ENCODE data around the gene MAML3. TPM values are rescaled to one million over a fixed set of nuclear protein-coding genes. Genes with fewer than 3 reads are reported as not detected.

The MAML3 gene
- total RNA-seq, 5 donors from 2014 or later (not counting 1 experiment from before 2014, with no cell fraction given) = 2.0 to 3.4 (median 2.7) TPM

- Histone ChIP-seq H3K4me1 (ENCODE audit: control insufficient read depth in 1 of 2, extremely low read depth in 1 of 2, insufficient read depth in 2 of 2, low read length in 2 of 2) (peaks cover 0 to 2% of the 10 kb centered on the region in 2 experiments), H3K27me3 (replicated peaks in 1 of 2; ENCODE audit: control insufficient read depth in 2 of 2, extremely low read depth in 1 of 2, insufficient read depth in 2 of 2, low read length in 1 of 2) (peaks cover 0 to 4% of the 10 kb centered on the region in 2 experiments), H3K36me3 (ENCODE audit: control insufficient read depth in 2 of 2, extremely low read depth in 1 of 2, insufficient read depth in 1 of 2, low read length in 1 of 2) (no peaks in the 10 kb centered on the region), H3K9me3 (peaks cover 7% of the 10 kb centered on the region), H3K4me3 (ENCODE audit: control insufficient read depth in 1 of 2, extremely low read depth in 1 of 2, low read length in 1 of 2) (no peak overlapping the region), H3K27ac (ENCODE audit: low read length) (no peak overlapping the region)
- no CpG with 5 or more reads among the region's 3 CpGs for WGBS (ENCODE audit: insufficient coverage)
- ChIA-PET POLR2A (no interaction called here), CTCF (interaction anchor here (0.6 to 1.1 kb wide), 2 partner anchors 12 to 541 kb away, joined by 3 read pairs; no protein-coding TSS in a partner anchor)
- ATAC-seq (replicated peaks in 1 of 4) (no peak), DNase-seq (no peak)
- Mint-ChIP-seq H3K9me3 (peaks cover 0 to 3% (median 0%) of the 10 kb centered on the region in 3 donors), H3K36me3 (peaks cover 4% of the 10 kb centered on the region), H3K27me3 (peaks cover 0 to 9% of the 10 kb centered on the region in 2 donors), H3K4me1 (no peaks in the 10 kb centered on the region), H3K27ac (no peak overlapping the region), H3K4me3 (no peak overlapping the region)
These were observed 344.2 kb downstream of the MAML3 start for GRCh38 chr4:139809757-139810140.

DNA sequence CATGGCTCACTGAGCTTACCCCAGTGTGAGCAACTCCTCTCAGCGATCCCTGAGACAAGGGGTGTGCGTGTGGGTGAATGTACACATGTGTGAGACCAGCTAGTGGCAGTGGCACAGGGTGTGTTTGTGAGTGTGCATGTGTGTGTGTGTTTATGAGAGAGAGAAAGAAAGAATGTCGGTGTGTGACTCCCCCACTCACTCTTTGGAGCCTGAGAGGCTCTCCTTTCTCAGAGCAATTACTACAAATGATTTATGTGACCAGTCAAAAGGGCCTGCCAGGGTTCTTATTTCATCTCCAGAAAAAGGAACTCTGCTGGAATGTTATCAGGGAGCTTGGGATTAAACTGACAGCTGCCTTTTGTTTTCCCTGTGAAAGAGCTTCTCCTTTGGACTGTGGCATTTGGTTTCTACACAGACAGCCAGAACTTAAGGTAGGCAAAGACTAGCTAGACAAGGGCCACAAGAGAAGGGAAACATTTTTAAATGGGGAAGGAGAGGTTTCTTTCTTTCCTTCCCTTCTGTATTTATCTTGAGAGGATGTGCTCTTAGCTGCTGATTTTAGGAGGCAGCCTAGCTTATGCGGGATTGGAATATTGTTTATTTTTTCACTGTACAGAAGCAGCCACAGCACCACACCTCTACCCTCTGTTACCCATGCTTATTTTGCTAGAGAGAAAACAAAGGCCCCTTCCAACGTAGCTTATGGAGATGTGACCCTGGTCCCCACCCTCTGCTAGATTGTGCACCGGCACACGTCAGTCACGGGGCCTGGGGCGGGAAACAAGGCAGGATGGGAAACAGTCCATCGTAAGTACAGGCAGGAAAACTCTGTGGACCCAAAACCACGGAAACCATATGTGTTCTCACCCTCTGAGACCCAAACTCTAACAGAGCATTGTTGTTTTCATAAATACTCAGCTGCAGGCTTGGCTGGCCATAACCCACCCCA is 344.9 kb downstream of the MAML3 start:
- Mint-ChIP-seq H3K4me3 (no peak overlapping the region), H3K27ac (no peak overlapping the region), H3K9me3 (peaks cover 0 to 3% (median 0%) of the 10 kb centered on the region in 3 donors), H3K27me3 (peaks cover 0 to 9% of the 10 kb centered on the region in 2 donors), H3K4me1 (no peaks in the 10 kb centered on the region), H3K36me3 (peaks cover 4% of the 10 kb centered on the region)
- no peak for DNase-seq
- no peak for ATAC-seq (replicated peaks in 1 of 4)
- Histone ChIP-seq H3K9me3 (peaks cover 7% of the 10 kb centered on the region), H3K27ac (ENCODE audit: low read length) (no peak overlapping the region), H3K27me3 (replicated peaks in 1 of 2; ENCODE audit: control insufficient read depth in 2 of 2, extremely low read depth in 1 of 2, insufficient read depth in 2 of 2, low read length in 1 of 2) (peaks cover 0 to 4% of the 10 kb centered on the region in 2 experiments), H3K4me1 (ENCODE audit: control insufficient read depth in 1 of 2, extremely low read depth in 1 of 2, insufficient read depth in 2 of 2, low read length in 2 of 2) (peaks cover 0 to 2% of the 10 kb centered on the region in 2 experiments), H3K4me3 (ENCODE audit: control insufficient read depth in 1 of 2, extremely low read depth in 1 of 2, low read length in 1 of 2) (no peak overlapping the region), H3K36me3 (ENCODE audit: control insufficient read depth in 2 of 2, extremely low read depth in 1 of 2, insufficient read depth in 1 of 2, low read length in 1 of 2) (no peaks in the 10 kb centered on the region)
- ChIA-PET CTCF (interaction anchor here in 1 of 2 donors (1.1 kb wide), 1 partner anchor 13 kb away, joined by 3 read pairs; no protein-coding TSS in a partner anchor), POLR2A (no interaction called here)
- 61% methylated on average over 8 of the region's 11 CpGs for WGBS (ENCODE audit: insufficient coverage)

DNA sequence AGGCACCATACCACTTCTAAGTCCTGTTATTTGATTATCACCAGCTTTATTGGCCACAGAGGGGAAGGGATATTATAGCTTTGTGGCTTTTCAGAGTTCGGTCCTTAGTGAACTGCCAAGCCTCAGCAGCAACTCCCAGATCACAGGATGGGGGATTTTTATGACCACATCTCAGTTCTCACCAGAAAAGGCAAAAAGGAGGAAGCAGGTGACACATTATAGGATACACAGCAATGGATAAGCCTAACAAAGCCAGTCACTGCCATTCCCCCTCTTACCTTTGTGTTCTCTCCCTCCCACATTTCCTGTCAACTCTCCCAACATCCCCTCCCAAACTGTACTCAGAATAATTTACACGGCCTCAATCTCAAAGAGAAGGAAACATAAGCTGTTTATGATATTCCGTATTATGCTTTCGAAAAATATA is 345.6 kb downstream of the MAML3 start:
- no peak overlapping the region for H3K4me3 ChIP-seq (ENCODE audit: control insufficient read depth in 1 of 2, extremely low read depth in 1 of 2, low read length in 1 of 2)
- H3K4me1 Mint-ChIP-seq = peaks cover 0 to under 1% (median 0%) of the 10 kb centered on the region in 3 donors
- no peak overlapping the region for H3K27ac Mint-ChIP-seq
- DNase-seq (no peak), ATAC-seq (replicated peaks in 1 of 4) (no peak)
- H3K27me3 Mint-ChIP-seq = peaks cover 0 to 9% of the 10 kb centered on the region in 2 donors
- ChIA-PET CTCF (interaction anchor here in 1 of 2 donors (1.1 kb wide), 1 partner anchor 13 kb away, joined by 3 read pairs; no protein-coding TSS in a partner anchor), POLR2A (no interaction called here)
- peaks cover 7% of the 10 kb centered on the region for H3K9me3 ChIP-seq
- H3K4me1 ChIP-seq (ENCODE audit: control insufficient read depth in 1 of 2, extremely low read depth in 1 of 2, insufficient read depth in 2 of 2, low read length in 2 of 2) = peaks cover 0 to 5% of the 10 kb centered on the region in 2 experiments
- peaks cover 0 to 4% of the 10 kb centered on the region in 2 experiments for H3K27me3 ChIP-seq (replicated peaks in 1 of 2; ENCODE audit: control insufficient read depth in 2 of 2, extremely low read depth in 1 of 2, insufficient read depth in 2 of 2, low read length in 1 of 2)
- H3K36me3 ChIP-seq (ENCODE audit: control insufficient read depth in 2 of 2, extremely low read depth in 1 of 2, insufficient read depth in 1 of 2, low read length in 1 of 2) = no peaks in the 10 kb centered on the region
- peaks cover 0 to 3% (median 0%) of the 10 kb centered on the region in 3 donors for H3K9me3 Mint-ChIP-seq
- no peak overlapping the region for H3K27ac ChIP-seq (ENCODE audit: low read length)
- 86% methylated on average over 2 of the region's 4 CpGs for WGBS (ENCODE audit: insufficient coverage)
- H3K4me3 Mint-ChIP-seq = no peak overlapping the region
- peaks cover 4% of the 10 kb centered on the region for H3K36me3 Mint-ChIP-seq

GRCh38 chr4:139807483-139807882 is 346.5 kb downstream of the MAML3 start:
- peaks cover 4% of the 10 kb centered on the region for H3K36me3 Mint-ChIP-seq
- Histone ChIP-seq H3K27me3 (replicated peaks in 1 of 2; ENCODE audit: control insufficient read depth in 2 of 2, extremely low read depth in 1 of 2, insufficient read depth in 2 of 2, low read length in 1 of 2) (peaks cover 0 to 4% of the 10 kb centered on the region in 2 experiments), H3K4me3 (ENCODE audit: control insufficient read depth in 1 of 2, extremely low read depth in 1 of 2, low read length in 1 of 2) (no peak overlapping the region), H3K9me3 (peaks cover 7% of the 10 kb centered on the region), H3K36me3 (ENCODE audit: control insufficient read depth in 2 of 2, extremely low read depth in 1 of 2, insufficient read depth in 1 of 2, low read length in 1 of 2) (no peaks in the 10 kb centered on the region), H3K27ac (ENCODE audit: low read length) (no peak overlapping the region), H3K4me1 (ENCODE audit: control insufficient read depth in 1 of 2, extremely low read depth in 1 of 2, insufficient read depth in 2 of 2, low read length in 2 of 2) (peaks cover 0 to 8% of the 10 kb centered on the region in 2 experiments)
- ATAC-seq (replicated peaks in 1 of 4) (no peak), DNase-seq (no peak)
- 90% methylated on average over 3 of the region's 4 CpGs for WGBS (ENCODE audit: insufficient coverage)
- POLR2A ChIA-PET = no interaction called here
- H3K4me3 Mint-ChIP-seq = no peak overlapping the region
- H3K27ac Mint-ChIP-seq = no peak overlapping the region
- H3K9me3 Mint-ChIP-seq = peaks cover 0 to 3% (median 0%) of the 10 kb centered on the region in 3 donors
- H3K4me1 Mint-ChIP-seq = peaks cover 0 to 2% (median 0%) of the 10 kb centered on the region in 3 donors
- peaks cover 0 to 9% of the 10 kb centered on the region in 2 donors for H3K27me3 Mint-ChIP-seq
- CTCF ChIA-PET = no interaction called here

GRCh38 chr4:139806929-139807328 is 347.1 kb downstream of the MAML3 start:
- Histone ChIP-seq H3K9me3 (peaks cover 7% of the 10 kb centered on the region), H3K36me3 (ENCODE audit: control insufficient read depth in 2 of 2, extremely low read depth in 1 of 2, insufficient read depth in 1 of 2, low read length in 1 of 2) (no peaks in the 10 kb centered on the region), H3K27ac (ENCODE audit: low read length) (no peak overlapping the region), H3K4me1 (ENCODE audit: control insufficient read depth in 1 of 2, extremely low read depth in 1 of 2, insufficient read depth in 2 of 2, low read length in 2 of 2) (peaks cover 0 to 8% of the 10 kb centered on the region in 2 experiments), H3K27me3 (replicated peaks in 1 of 2; ENCODE audit: control insufficient read depth in 2 of 2, extremely low read depth in 1 of 2, insufficient read depth in 2 of 2, low read length in 1 of 2) (peaks cover 0 to 5% of the 10 kb centered on the region in 2 experiments), H3K4me3 (ENCODE audit: control insufficient read depth in 1 of 2, extremely low read depth in 1 of 2, low read length in 1 of 2) (no peak overlapping the region)
- ATAC-seq (replicated peaks in 1 of 4) = no peak
- Mint-ChIP-seq H3K27ac (no peak overlapping the region), H3K9me3 (peaks cover 0 to 3% (median 0%) of the 10 kb centered on the region in 3 donors), H3K27me3 (peaks cover 0 to 9% of the 10 kb centered on the region in 2 donors), H3K36me3 (peaks cover 4% of the 10 kb centered on the region), H3K4me3 (no peak overlapping the region), H3K4me1 (peaks cover 0 to 2% (median 0%) of the 10 kb centered on the region in 3 donors)
- ChIA-PET POLR2A (no interaction called here), CTCF (no interaction called here)
- 100% methylated on average over 1 of the region's 4 CpGs for WGBS (ENCODE audit: insufficient coverage)
- DNase-seq = no peak

DNA sequence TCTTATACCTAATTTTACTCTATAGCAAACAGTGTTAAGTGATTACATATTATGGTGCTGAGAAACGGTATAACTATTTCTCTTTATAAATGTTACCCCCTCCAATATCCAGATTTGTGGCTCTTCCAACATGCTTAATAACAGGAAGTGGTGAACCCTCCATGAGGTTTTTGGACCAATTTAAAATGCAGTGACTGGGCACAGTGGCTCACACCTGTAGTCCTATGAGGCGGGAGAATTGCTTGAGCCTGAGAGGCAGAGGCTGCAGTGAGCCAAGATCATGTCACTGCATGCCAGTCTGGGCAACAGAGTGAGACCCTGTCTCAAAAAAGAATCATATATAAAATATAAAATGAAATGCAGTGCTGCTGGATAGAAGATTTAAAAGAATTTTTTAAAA is 351.1 kb downstream of the MAML3 start:
- peaks cover 0 to 4% (median 0%) of the 10 kb centered on the region in 3 donors for H3K4me1 Mint-ChIP-seq
- no peak overlapping the region for H3K27ac Mint-ChIP-seq
- WGBS (ENCODE audit: insufficient coverage) = 83% methylated on average over 1 of the region's 2 CpGs
- Histone ChIP-seq H3K9me3 (no peaks in the 10 kb centered on the region), H3K36me3 (ENCODE audit: control insufficient read depth in 2 of 2, extremely low read depth in 1 of 2, insufficient read depth in 1 of 2, low read length in 1 of 2) (no peaks in the 10 kb centered on the region), H3K4me3 (ENCODE audit: control insufficient read depth in 1 of 2, extremely low read depth in 1 of 2, low read length in 1 of 2) (no peak overlapping the region), H3K4me1 (ENCODE audit: control insufficient read depth in 1 of 2, extremely low read depth in 1 of 2, insufficient read depth in 2 of 2, low read length in 2 of 2) (peaks cover 0 to 6% of the 10 kb centered on the region in 2 experiments), H3K27me3 (replicated peaks in 1 of 2; ENCODE audit: control insufficient read depth in 2 of 2, extremely low read depth in 1 of 2, insufficient read depth in 2 of 2, low read length in 1 of 2) (peaks cover 0 to 5% of the 10 kb centered on the region in 2 experiments), H3K27ac (ENCODE audit: low read length) (no peak overlapping the region)
- CTCF ChIA-PET = no interaction called here
- POLR2A ChIA-PET = no interaction called here
- no peak overlapping the region for H3K4me3 Mint-ChIP-seq
- ATAC-seq (replicated peaks in 1 of 4) (no peak), DNase-seq (no peak)
- peaks cover 0 to 4% of the 10 kb centered on the region in 2 donors for H3K27me3 Mint-ChIP-seq
- no peaks in the 10 kb centered on the region for H3K36me3 Mint-ChIP-seq
- H3K9me3 Mint-ChIP-seq = no peaks in the 10 kb centered on the region

All from T-cell (primary cell).